AG04450 (cell line): ENCODE results near the gene FAM25G. TPM values are rescaled to one million over a fixed set of nuclear protein-coding genes. Genes with fewer than 3 reads are reported as not detected.

Experiments
- CTCF ChIA-PET: fragments of 300-600, 350-600 bp; formaldehyde crosslinking; extraction: SDS; loops from one replicate; lab custom pipeline; 2022; ENCODE audit warnings: antibody characterized with exemption, inconsistent platforms; lab: Charles Lee
- POLR2A ChIA-PET: fragments of 350-600 bp; formaldehyde crosslinking; extraction: SDS; loops from one replicate; lab custom pipeline; 2021; ENCODE audit warnings: antibody characterized with exemption, inconsistent platforms; lab: Yijun Ruan, JAX
- DNase-seq: peaks from one replicate; pipeline ENCODE4 v3.0.0-alpha.2; 2011; ENCODE audit warnings: low read depth, low spot score
- H3K27ac ChIP-seq: one replicate; pipeline ENCODE4 v1.5.1; 2012; ENCODE audit warnings: low read depth, low read length, control low read depth
- H3K27me3 ChIP-seq: one replicate; pipeline ENCODE4 v1.6.0; 2012; ENCODE audit warnings: low read length; ENCODE audit not compliant: control insufficient read depth, insufficient read depth
- H3K4me3 ChIP-seq: 2 replicates; pipeline ENCODE4 v1.5.1; 2011; ENCODE audit warnings: mild to moderate bottlenecking, low read depth, low read length, control low read depth
- H3K9me3 ChIP-seq: 2 replicates; pipeline ENCODE4 v1.5.1; 2012; ENCODE audit warnings: low read length; ENCODE audit not compliant: control insufficient read depth, insufficient read depth
- CTCF ChIP-seq: IDR thresholded peaks from 2 replicates; pipeline ENCODE4 v1.5.1; 2011; ENCODE audit warnings: low read depth, low read length, control low read depth, inconsistent platforms
- polyA plus RNA-seq: library from polyadenylated mRNA; depleted of rRNA; stranded (reverse); fragments of >200 nt; gene quantifications from 2 replicates; pipeline ENCODE4 v1.2.3, GENCODE V29; 2011

FAM25G gene
- polyA plus RNA-seq, 1 experiment: not detected

DNA sequence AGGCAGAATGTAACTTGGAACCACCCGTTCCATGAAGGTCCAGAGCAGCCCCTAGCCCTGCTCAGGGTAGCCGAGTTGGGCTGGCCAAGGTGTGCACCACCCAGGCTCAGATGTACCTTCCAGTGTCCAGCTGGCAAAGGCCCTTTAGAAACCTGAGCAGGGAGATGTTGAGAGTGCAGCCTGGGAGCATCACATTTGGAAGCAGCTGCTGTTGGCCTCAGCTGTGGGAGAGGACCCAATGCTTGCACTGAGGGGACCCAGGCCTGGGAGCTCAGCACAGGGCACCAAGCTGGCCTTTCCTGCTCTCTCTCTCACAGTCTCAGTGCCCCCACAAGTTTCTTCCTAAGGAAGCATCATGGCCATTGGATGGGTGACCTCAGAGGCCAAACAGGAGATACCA, 41.1 kb downstream of the FAM25G start:
- H3K9me3 ChIP-seq: peaks cover 5% of the 10 kb centered on the region; the same call in 1 of the 2 replicates
- no peak for TF ChIP-seq CTCF
- ChIA-PET POLR2A (no interaction called here), CTCF (interaction anchor here (1.6 kb wide), 1 partner anchor 12 kb away, joined by 5 read pairs; no protein-coding TSS in a partner anchor)
- H3K27me3 ChIP-seq: peaks cover 11% of the 10 kb centered on the region
- no peak overlapping the region for H3K27ac ChIP-seq
- no peak for DNase-seq
- no peak overlapping the region for H3K4me3 ChIP-seq

GRCh38 chr10:47449979-47450378, 41.5 kb downstream of the FAM25G start:
- CTCF ChIA-PET: interaction anchor here (1.6 kb wide), 1 partner anchor 11 kb away, joined by 5 read pairs; no protein-coding TSS in a partner anchor

GRCh38 chr10:47449102-47449978, 42.2 kb downstream of the FAM25G start:
- no peak overlapping the region for H3K4me3 ChIP-seq
- DNase-seq: no peak
- TF ChIP-seq CTCF: no peak
- H3K9me3 ChIP-seq: peaks cover 5% of the 10 kb centered on the region; the same call in 1 of the 2 replicates
- POLR2A ChIA-PET: no interaction called here
- no peak overlapping the region for H3K27ac ChIP-seq
- H3K27me3 ChIP-seq: peaks cover 6% of the 10 kb centered on the region
- CTCF ChIA-PET: interaction anchor here (1.6 kb wide), 1 partner anchor 11 kb away, joined by 5 read pairs; no protein-coding TSS in a partner anchor

More at GRCh38 chr10:47449979-47450378, 41.5 kb downstream of the FAM25G start:
- Histone ChIP-seq H3K4me3 (no peak overlapping the region), H3K9me3 (peaks cover 5% of the 10 kb centered on the region; the same call in 1 of the 2 replicates), H3K27me3 (peaks cover 11% of the 10 kb centered on the region), H3K27ac (no peak overlapping the region)
- no peak for DNase-seq
- no peak for TF ChIP-seq CTCF
- POLR2A ChIA-PET: no interaction called here

DNA sequence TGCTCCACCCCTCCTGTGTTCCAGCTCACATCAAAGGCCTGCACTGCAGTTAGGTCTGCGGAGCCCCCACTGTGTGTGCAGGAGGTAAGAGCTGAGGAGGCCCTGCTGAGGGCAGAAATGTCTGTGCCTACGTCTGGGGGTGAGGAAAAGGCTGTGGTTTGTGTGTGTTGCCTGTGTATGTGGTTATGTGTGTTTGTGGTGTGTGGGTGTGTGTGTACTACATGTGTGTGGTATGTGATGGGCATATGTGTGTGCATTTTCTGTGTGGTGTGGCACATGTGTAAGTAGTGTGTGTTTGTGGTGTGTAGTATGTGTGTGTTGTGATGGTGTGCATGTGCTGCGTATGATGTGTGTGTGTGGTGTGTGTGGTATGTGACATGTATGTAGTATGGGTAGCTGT, 43.8 kb downstream of the FAM25G start:
- peaks cover 12% of the 10 kb centered on the region for H3K27me3 ChIP-seq
- H3K27ac ChIP-seq: no peak overlapping the region
- POLR2A ChIA-PET: no interaction called here
- no peak for DNase-seq
- no peak for TF ChIP-seq CTCF
- H3K9me3 ChIP-seq: peaks cover 8% of the 10 kb centered on the region; the same call in 1 of the 2 replicates
- H3K4me3 ChIP-seq: no peak overlapping the region
- CTCF ChIA-PET: no interaction called here

- POLR2A ChIA-PET: no interaction called here
- Histone ChIP-seq H3K4me3 (no peak overlapping the region), H3K27ac (no peak overlapping the region), H3K9me3 (peaks cover 8% of the 10 kb centered on the region; the same call in 1 of the 2 replicates), H3K27me3 (peaks cover 16% of the 10 kb centered on the region)
- no peak for TF ChIP-seq CTCF
- no peak for DNase-seq
- CTCF ChIA-PET: no interaction called here
These were observed 44.3 kb downstream of the FAM25G start for GRCh38 chr10:47447209-47447608.
